ENCODE measurements around the gene HECTD1. TPM values are rescaled to one million over a fixed set of nuclear protein-coding genes. Genes with fewer than 3 reads are reported as not detected.

HECTD1 gene
- total RNA-seq, 4 donors from 2014 or later, result 222 to 294 (median 244) TPM

DNA sequence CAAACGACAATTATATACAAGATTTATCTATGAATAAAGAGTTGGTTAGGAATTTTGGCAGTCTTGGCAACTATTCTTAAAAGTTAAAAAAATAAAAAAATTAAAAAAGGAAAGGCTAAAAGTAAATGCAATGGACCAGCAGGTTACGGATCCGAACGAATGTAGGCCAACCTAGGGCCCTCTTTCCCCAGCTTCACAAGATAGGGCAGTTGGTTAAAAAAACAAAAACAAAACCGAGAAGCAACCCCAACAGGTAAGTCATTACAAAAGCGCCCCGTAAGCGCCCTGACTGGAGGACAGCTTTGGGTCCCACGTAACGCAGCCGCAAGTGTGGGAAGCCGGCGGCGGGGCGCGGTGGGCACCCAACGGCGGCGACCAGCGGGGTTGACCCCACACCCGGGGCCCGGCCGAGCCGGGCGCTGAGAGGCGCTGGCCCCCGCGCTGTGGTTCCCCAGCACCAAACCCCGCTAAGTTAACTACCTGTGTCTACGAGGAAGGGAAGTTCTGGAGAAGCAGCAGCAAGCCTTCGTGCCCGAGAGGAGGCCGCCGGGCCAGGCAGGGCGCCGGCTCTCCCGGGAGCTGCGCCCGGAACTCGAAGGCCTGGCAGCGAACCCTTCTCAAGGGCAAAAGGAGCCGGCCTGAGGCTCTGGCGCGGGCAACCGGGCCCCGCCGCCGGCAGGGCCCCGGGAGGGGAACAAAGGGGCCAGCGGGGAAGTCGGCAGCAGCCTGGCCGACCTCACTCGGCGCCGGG is 882 bp downstream of the HECTD1 start:
- TF ChIP-seq, protein P1, sequence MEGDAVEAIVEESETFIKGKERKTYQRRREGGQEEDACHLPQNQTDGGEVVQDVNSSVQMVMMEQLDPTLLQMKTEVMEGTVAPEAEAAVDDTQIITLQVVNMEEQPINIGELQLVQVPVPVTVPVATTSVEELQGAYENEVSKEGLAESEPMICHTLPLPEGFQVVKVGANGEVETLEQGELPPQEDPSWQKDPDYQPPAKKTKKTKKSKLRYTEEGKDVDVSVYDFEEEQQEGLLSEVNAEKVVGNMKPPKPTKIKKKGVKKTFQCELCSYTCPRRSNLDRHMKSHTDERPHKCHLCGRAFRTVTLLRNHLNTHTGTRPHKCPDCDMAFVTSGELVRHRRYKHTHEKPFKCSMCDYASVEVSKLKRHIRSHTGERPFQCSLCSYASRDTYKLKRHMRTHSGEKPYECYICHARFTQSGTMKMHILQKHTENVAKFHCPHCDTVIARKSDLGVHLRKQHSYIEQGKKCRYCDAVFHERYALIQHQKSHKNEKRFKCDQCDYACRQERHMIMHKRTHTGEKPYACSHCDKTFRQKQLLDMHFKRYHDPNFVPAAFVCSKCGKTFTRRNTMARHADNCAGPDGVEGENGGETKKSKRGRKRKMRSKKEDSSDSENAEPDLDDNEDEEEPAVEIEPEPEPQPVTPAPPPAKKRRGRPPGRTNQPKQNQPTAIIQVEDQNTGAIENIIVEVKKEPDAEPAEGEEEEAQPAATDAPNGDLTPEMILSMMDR (IDR thresholded peaks at IDR 0.05; ENCODE audit: low read depth), result no peak

DNA sequence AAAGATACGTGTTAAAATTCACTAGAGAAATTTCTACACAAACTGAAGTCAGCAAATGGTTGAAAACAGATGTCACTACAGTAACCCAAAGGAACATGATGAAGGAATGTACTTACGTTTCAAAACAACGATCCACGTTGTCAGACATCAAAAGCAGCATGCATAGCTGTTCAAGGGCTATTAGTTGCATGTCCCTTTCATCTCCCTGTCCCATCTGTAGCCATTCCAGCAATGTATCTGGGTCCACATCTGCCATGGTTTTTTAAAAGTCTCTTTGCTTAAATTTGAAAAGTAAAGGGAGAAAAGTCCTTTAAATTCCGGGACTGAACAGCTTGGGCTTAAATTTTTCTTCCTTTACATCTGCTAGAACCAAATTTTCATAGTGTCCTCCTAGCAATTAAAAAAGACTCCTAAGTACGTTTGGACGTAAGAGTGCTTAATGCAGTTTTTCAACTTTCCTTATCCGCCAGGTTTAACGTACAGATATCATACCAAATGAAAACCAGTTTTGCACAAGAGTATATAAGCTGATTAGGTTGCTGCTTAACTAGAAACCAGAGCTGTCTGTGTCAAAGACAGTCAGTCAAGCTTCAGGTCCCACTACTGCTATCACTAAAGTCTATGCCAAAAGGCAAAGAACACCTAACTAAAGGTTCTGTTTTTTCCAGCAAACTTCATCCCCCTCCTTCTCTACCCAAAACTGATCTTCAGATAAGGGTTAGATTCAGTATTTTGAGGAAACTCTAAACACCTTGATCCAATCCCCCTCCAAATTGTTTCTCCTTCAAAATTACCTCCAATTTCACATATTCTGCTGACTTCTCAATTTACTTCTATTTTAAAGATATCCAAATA is 1.7 kb downstream of the HECTD1 start:
- TF ChIP-seq, protein P1 (IDR thresholded peaks at IDR 0.05; ENCODE audit: low read depth), result no peak

DNA sequence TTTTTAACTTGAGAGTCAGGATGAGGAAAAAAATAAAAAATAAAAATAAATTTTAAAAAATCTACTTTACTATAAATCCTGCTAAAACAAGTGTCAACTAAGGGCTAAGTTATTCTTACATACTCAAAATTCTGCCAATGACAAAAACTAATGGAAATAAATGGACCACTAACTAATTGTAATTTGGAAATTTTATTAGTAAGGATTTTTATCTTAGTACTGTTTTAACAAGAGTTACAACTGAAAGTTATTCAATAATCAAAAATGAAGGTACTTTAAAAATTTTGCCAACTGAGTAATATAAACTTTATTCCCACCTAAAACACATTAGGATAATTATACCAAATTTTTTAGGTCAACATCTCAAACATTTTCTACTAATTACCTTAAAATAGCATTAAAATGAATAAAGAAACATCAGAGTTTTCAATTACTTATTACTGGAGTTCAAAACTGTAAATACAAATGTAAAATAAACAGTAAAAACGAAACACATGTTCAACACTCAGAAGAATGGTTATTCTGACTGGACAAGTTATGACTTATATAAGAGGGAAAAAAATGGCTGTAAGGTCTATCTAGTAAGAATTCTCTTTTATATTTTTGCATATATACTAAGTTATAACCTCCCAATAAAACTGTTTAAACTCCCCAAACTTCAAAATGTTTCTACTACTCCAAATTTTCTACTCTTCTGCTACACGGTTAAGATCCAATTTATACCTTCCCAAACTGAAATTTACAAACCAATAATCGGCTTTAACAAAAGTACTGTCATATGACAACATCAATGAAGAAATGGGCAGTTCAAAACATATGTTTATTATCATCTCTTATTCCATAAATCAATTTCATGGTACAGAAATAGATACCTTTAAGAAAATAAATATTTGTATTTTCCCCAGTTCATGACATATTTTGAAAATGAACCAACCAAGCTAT is 2.7 kb downstream of the HECTD1 start:
- TF ChIP-seq, protein P1 (IDR thresholded peaks at IDR 0.05; ENCODE audit: low read depth), result no peak

DNA sequence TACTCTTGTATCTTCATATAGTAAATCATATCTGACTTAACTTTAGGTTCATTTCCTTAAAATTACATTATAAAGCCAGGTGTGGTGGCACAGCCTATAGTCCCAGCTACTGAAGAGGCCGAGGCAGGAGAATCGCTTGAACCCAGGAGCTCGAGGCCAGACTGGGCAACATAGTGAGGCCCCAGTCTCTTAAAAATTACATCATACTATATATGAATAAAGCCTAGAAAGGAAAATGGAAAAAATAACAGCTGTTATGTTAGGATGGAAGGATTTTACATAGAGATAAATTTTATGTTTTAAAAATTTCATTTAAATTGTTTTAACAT is 4.2 kb downstream of the HECTD1 start:
- TF ChIP-seq, protein P1 (IDR thresholded peaks at IDR 0.05; ENCODE audit: low read depth), result no peak

DNA sequence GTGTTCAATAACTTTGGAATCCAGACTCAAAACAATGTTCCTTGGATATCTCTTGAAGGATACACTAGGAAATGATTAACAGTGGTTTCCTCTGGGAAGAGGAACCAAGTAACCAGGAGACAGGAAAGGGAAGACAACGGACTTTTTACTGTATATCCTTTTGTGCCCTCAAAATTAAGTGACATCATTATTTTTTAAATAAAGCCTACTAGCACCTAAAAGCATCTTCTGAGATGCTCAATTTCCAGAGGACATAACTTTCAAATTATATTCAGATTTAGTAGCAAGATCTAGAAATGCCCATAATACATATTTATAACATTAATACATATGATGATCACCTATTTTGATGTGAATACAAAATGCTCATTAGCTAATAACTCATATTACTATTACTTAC is 6.5 kb downstream of the HECTD1 start:
- TF ChIP-seq, protein P1 (IDR thresholded peaks at IDR 0.05; ENCODE audit: low read depth), result no peak

DNA sequence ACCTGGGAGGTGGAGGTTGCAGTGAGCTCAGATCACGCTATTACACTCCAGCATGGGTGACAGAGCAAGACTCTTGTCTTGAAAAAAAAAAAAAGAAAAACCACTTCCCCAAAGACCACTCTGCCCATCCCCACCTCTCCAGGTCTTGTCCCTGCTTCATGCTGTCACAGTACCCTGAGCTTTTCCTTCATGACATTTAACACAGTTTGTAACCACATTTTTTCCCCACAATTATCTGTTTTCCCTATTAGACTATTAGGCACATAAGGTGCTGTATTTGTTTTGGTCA is 6.9 kb downstream of the HECTD1 start:
- TF ChIP-seq, protein P1 (IDR thresholded peaks at IDR 0.05; ENCODE audit: low read depth), result no peak

Measured in subcutaneous adipose tissue (tissue), 4 donors.